Measurements from ENCODE around the gene NUMA1.

The NUMA1 gene

DNA sequence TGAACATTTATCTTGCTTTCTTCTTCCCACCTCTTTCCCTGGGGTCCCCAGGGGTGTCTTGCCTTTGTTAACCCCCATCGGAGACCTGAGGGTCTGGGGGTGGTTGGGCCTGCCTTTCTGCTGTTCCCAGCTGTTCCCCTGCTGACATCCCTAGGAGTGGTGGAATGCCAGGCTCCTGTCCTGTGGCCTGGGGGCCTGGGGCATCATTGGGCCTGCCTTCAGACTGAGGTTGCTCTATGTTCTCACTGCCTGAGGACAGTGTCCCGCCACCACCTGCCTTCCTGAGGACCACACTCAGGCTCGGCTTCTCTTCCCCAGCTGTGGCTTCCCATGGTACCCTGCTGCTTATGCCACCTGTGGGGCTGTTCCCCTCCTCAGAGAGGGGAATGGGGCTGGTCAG, 82.7 kb downstream of the NUMA1 start:
- H3K27ac ChIP-seq (replicated peaks) = no peak overlapping the region
- H3K27me3 ChIP-seq (ENCODE audit: insufficient read depth, poor library complexity, severe bottlenecking) = no peaks in the 10 kb centered on the region
- TF ChIP-seq, protein P1, sequence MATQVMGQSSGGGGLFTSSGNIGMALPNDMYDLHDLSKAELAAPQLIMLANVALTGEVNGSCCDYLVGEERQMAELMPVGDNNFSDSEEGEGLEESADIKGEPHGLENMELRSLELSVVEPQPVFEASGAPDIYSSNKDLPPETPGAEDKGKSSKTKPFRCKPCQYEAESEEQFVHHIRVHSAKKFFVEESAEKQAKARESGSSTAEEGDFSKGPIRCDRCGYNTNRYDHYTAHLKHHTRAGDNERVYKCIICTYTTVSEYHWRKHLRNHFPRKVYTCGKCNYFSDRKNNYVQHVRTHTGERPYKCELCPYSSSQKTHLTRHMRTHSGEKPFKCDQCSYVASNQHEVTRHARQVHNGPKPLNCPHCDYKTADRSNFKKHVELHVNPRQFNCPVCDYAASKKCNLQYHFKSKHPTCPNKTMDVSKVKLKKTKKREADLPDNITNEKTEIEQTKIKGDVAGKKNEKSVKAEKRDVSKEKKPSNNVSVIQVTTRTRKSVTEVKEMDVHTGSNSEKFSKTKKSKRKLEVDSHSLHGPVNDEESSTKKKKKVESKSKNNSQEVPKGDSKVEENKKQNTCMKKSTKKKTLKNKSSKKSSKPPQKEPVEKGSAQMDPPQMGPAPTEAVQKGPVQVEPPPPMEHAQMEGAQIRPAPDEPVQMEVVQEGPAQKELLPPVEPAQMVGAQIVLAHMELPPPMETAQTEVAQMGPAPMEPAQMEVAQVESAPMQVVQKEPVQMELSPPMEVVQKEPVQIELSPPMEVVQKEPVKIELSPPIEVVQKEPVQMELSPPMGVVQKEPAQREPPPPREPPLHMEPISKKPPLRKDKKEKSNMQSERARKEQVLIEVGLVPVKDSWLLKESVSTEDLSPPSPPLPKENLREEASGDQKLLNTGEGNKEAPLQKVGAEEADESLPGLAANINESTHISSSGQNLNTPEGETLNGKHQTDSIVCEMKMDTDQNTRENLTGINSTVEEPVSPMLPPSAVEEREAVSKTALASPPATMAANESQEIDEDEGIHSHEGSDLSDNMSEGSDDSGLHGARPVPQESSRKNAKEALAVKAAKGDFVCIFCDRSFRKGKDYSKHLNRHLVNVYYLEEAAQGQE (IDR thresholded peaks at IDR 0.05; ENCODE audit: insufficient replicate concordance, low read depth) = no peak
- TF ChIP-seq GABPA (IDR thresholded peaks at IDR 0.05; ENCODE audit: low read depth) = no peak
- TF ChIP-seq POLR2AphosphoS5 (IDR thresholded peaks at IDR 0.05; ENCODE audit: low read depth) = no peak
- TF ChIP-seq SPI1 (IDR thresholded peaks at IDR 0.05; ENCODE audit: borderline replicate concordance, low read depth) = no peak
- TF ChIP-seq CTCF (IDR thresholded peaks at IDR 0.05; ENCODE audit: insufficient read depth, low read length) = no peak
- DNase-seq (ENCODE audit: low read depth in 1 of 2, low spot score in 1 of 2) = no peak
- no peak overlapping the region for H3K4me3 ChIP-seq (replicated peaks; ENCODE audit: insufficient read depth, low read length)

DNA sequence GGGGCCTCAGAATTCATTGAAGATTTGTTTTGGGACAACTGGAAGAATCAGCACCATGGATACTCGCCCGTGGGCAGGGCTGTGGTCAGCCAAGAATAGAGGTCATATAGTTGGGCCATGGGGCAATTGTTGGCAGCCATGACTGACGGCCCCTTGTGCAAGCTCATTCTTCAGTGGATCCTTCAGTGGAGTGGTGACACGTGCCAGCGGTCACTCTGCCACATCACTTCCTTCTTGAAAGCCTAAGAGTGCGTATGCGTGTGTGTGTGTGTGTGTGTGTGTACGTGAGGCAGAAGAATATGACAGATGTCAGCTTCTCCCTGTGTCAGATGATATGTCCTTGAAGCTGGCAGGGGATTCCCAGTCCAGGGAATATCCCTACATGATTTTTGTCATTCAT, 83.4 kb downstream of the NUMA1 start:
- TF ChIP-seq SPI1 (IDR thresholded peaks at IDR 0.05; ENCODE audit: borderline replicate concordance, low read depth) = no peak; the same call in 1 of the 2 replicates
- TF ChIP-seq, protein P1 (IDR thresholded peaks at IDR 0.05; ENCODE audit: insufficient replicate concordance, low read depth) = peak; percentile 69
- TF ChIP-seq POLR2AphosphoS5 (IDR thresholded peaks at IDR 0.05; ENCODE audit: low read depth) = 0 out of 2 replicates have a peak, but pooled peaks have one; percentile 22
- TF ChIP-seq GABPA (IDR thresholded peaks at IDR 0.05; ENCODE audit: low read depth) = no peak
- no peak for TF ChIP-seq CTCF (IDR thresholded peaks at IDR 0.05; ENCODE audit: insufficient read depth, low read length)
- Histone ChIP-seq H3K27ac (replicated peaks) (peak overlapping the region; percentile 40), H3K4me3 (replicated peaks; ENCODE audit: insufficient read depth, low read length) (no peak overlapping the region), H3K27me3 (ENCODE audit: insufficient read depth, poor library complexity, severe bottlenecking) (no peaks in the 10 kb centered on the region)
- DNase-seq (ENCODE audit: low read depth in 1 of 2, low spot score in 1 of 2) = peak; percentile 50 to 81

- TF ChIP-seq CTCF (IDR thresholded peaks at IDR 0.05; ENCODE audit: insufficient read depth, low read length) (no peak), SPI1 (IDR thresholded peaks at IDR 0.05; ENCODE audit: borderline replicate concordance, low read depth) (no peak), GABPA (IDR thresholded peaks at IDR 0.05; ENCODE audit: low read depth) (no peak), POLR2AphosphoS5 (IDR thresholded peaks at IDR 0.05; ENCODE audit: low read depth) (no peak)
- TF ChIP-seq, protein P1 (IDR thresholded peaks at IDR 0.05; ENCODE audit: insufficient replicate concordance, low read depth) = no peak
- no peak for DNase-seq (ENCODE audit: low read depth in 1 of 2, low spot score in 1 of 2)
- H3K27me3 ChIP-seq (ENCODE audit: insufficient read depth, poor library complexity, severe bottlenecking) = no peaks in the 10 kb centered on the region
- H3K4me3 ChIP-seq (replicated peaks; ENCODE audit: insufficient read depth, low read length) = no peak overlapping the region
- H3K27ac ChIP-seq (replicated peaks) = peak overlapping the region; percentile 40
Observed at GRCh38 chr11:71996517-71996916, 83.8 kb downstream of the NUMA1 start.

All from HL-60 (cell line).